ENCODE measurements around the gene TNFRSF21.
"Not testable (repeated sequence)": the region's sequence is repeated elsewhere in the genome, so short reads cannot be mapped to it uniquely, and the experiment has no call there.

Gene TNFRSF21

GRCh38 chr6:47229255-47229654, 80.5 kb downstream of the TNFRSF21 start:
- in situ Hi-C loops (cut with MboI; ENCODE audit: low pct_unique_long_range_greater_than_20kb, low sequenced_read_pairs, unreplicated experiment): no loop called here
- TF ChIP-seq CTCF (IDR thresholded peaks at IDR 0.05; ENCODE audit: extremely low read depth, insufficient read depth, missing control alignments): no peak
- DNase-seq (ENCODE audit: low spot score): no peak

- DNase-seq (ENCODE audit: low spot score); in situ Hi-C loops (cut with MboI; ENCODE audit: low pct_unique_long_range_greater_than_20kb, low sequenced_read_pairs, unreplicated experiment): not testable (repeated sequence)
These were observed 81.6 kb downstream of the TNFRSF21 start for GRCh38 chr6:47228093-47228492.

- DNase-seq (ENCODE audit: low spot score); in situ Hi-C loops (cut with MboI; ENCODE audit: low pct_unique_long_range_greater_than_20kb, low sequenced_read_pairs, unreplicated experiment): not testable (repeated sequence)
These were observed 86.5 kb downstream of the TNFRSF21 start for GRCh38 chr6:47223251-47223650.

GRCh38 chr6:47221565-47221964, 88.1 kb downstream of the TNFRSF21 start:
- no peak for DNase-seq (ENCODE audit: low spot score)
- in situ Hi-C loops (cut with MboI; ENCODE audit: low pct_unique_long_range_greater_than_20kb, low sequenced_read_pairs, unreplicated experiment): no loop called here
- no peak for TF ChIP-seq CTCF (IDR thresholded peaks at IDR 0.05; ENCODE audit: extremely low read depth, insufficient read depth, missing control alignments)

GRCh38 chr6:47209632-47210031, 100.1 kb downstream of the TNFRSF21 start:
- DNase-seq (ENCODE audit: low spot score): no peak
- in situ Hi-C loops (cut with MboI; ENCODE audit: low pct_unique_long_range_greater_than_20kb, low sequenced_read_pairs, unreplicated experiment): no loop called here
- no peak for TF ChIP-seq CTCF (IDR thresholded peaks at IDR 0.05; ENCODE audit: extremely low read depth, insufficient read depth, missing control alignments)

- in situ Hi-C loops (cut with MboI; ENCODE audit: low pct_unique_long_range_greater_than_20kb, low sequenced_read_pairs, unreplicated experiment): no loop called here
- no peak for DNase-seq (ENCODE audit: low spot score)
- no peak for TF ChIP-seq CTCF (IDR thresholded peaks at IDR 0.05; ENCODE audit: extremely low read depth, insufficient read depth, missing control alignments)
These were observed 102.4 kb downstream of the TNFRSF21 start for GRCh38 chr6:47207261-47207660.

GRCh38 chr6:47206626-47207025, 103.1 kb downstream of the TNFRSF21 start:
- no peak for TF ChIP-seq CTCF (IDR thresholded peaks at IDR 0.05; ENCODE audit: extremely low read depth, insufficient read depth, missing control alignments)
- in situ Hi-C loops (cut with MboI; ENCODE audit: low pct_unique_long_range_greater_than_20kb, low sequenced_read_pairs, unreplicated experiment): no loop called here

GRCh38 chr6:47203938-47204611, 105.6 kb downstream of the TNFRSF21 start:
- TF ChIP-seq CTCF (IDR thresholded peaks at IDR 0.05; ENCODE audit: extremely low read depth, insufficient read depth, missing control alignments): no peak
- in situ Hi-C loops (cut with MboI; ENCODE audit: low pct_unique_long_range_greater_than_20kb, low sequenced_read_pairs, unreplicated experiment): no loop called here
- no peak for DNase-seq (ENCODE audit: low spot score)

More at GRCh38 chr6:47206626-47207025, 103.1 kb downstream of the TNFRSF21 start:
- no peak for DNase-seq (ENCODE audit: low spot score)

All from GM13977 (cell line).